Ovary (tissue), 9 donors: Measurements from ENCODE around the gene SH3BGR. TPM values are rescaled to one million over a fixed set of nuclear protein-coding genes. Genes with fewer than 3 reads are reported as not detected.

ENCODE experiments used
- DNase-seq, 5 donors: peaks; one replicate each; pipeline ENCODE4 v3.0.0-alpha.2; 2019 to 2020
- H3K27ac ChIP-seq, 2 donors: fragments of 200-600 bp; one replicate each; pipeline versions ENCODE4 v1.5.1 to v1.8.0; 2019 to 2022
- H3K27me3 ChIP-seq: fragments of 200-600 bp; one replicate; pipeline ENCODE4 v1.8.0; 2022
- H3K36me3 ChIP-seq: fragments of 200-600 bp; sonication (generic); one replicate; pipeline ENCODE4 v1.5.1; 2019
- H3K4me1 ChIP-seq: one replicate; pipeline ENCODE4 v1.8.1; 2013; ENCODE audit warnings: mild to moderate bottlenecking, moderate library complexity; ENCODE audit not compliant: insufficient read depth
- H3K4me3 ChIP-seq: fragments of 200-600 bp; sonication (generic); one replicate; pipeline ENCODE4 v1.5.1; 2017
- H3K9me3 ChIP-seq, 2 donors: fragments of 200-600 bp in 1 of 2; sonication (generic) in 1 of 2; one replicate each; pipeline versions ENCODE4 v1.5.1 to v1.8.1; 2013 to 2019; ENCODE audit warnings: mild to moderate bottlenecking in 1 of 2, moderate library complexity in 1 of 2
- CTCF ChIP-seq, 3 donors: fragments of 450-650 bp in 2 of 3; fragments of 200-600 bp in 1 of 3; IDR thresholded peaks; one replicate each; pipeline versions ENCODE4 v1.5.1 to v1.8.0; 2016 to 2022; ENCODE audit warnings: antibody characterized with exemption in 3 of 3, mild to moderate bottlenecking in 1 of 3
- EP300 ChIP-seq: sonication (generic); formaldehyde crosslinking; IDR thresholded peaks from one replicate; pipeline ENCODE4 v1.6.1; 2017; ENCODE audit warnings: antibody characterized with exemption
- POLR2A ChIP-seq: fragments of 450-650 bp; IDR thresholded peaks from one replicate; pipeline ENCODE4 v1.6.1; 2017; ENCODE audit warnings: antibody characterized with exemption, mild to moderate bottlenecking, moderate library complexity
- WGBS, 3 donors: extraction: QIAGEN DNeasy Blood & Tissue Kit in 1 of 3; methylation state at CpG; one replicate each; pipeline versions ENCODE4 v1.1.5 to v1.1.7; 2013 to 2017; 5-methylcytosine and 5-hydroxymethylcytosine counted together
- intact Hi-C, 4 donors: fragments of 100-400 bp; cut with DNase I; formaldehyde crosslinking; loops; one replicate each; pipeline versions ENCODE4 v1.11.0 to v1.15.1; 2022 to 2023
- polyA plus RNA-seq, 2 donors: library from polyadenylated mRNA; stranded (reverse); fragments of 200-250 nt in 1 of 2; fragments of 350-450 nt in 1 of 2; fragmentation: Illumina TruSeq in 1 of 2; extraction: RNeasy Lipid Tissue Mini Kit (QIAGEN cat#74804) in 1 of 2; gene quantifications; one replicate each; pipeline ENCODE4 v1.2.3, GENCODE V29; 2013 to 2014
- total RNA-seq, 7 donors: library from RNA; depleted of rRNA in 2 of 7; stranded (reverse); fragments of >200 nt in 2 of 7; fragmentation: NEBNext Ultra II Directional in 3 of 7; extraction: Animal tissue kit (Norgen Biotek cat#: 25700) in 3 of 7; gene quantifications; one replicate each; pipeline versions ENCODE4 v1.1.0 to v1.2.4, GENCODE V29; 2016 to 2023
- donor health status: DM: no; HTN: no; CAD: no; lungs with moderate emphysema.
- donor health status: DM: no; HTN: no; CAD: no.
- donor health status: Bipolar disorder and iron deficiency.
- donor health status: DM: yes; HTN: yes; CAD: no.
- donor health status: DM: no; HTN: no; CAD: no.
- donor health status: DM: yes; HTN: yes; CAD: no.

The SH3BGR gene
- total and polyA plus RNA-seq, 9 donors: 1.1 to 16.2 (median 3.0) TPM

- no peak for DNase-seq
- Histone ChIP-seq H3K9me3 (no peaks in the 10 kb centered on the region), H3K36me3 (no peaks in the 10 kb centered on the region), H3K4me3 (no peak overlapping the region), H3K27me3 (no peaks in the 10 kb centered on the region), H3K4me1 (no peaks in the 10 kb centered on the region), H3K27ac (no peak overlapping the region)
- TF ChIP-seq EP300 (no peak), CTCF (IDR thresholded peaks at IDR 0.05) (no peak), POLR2A (no peak)
- intact Hi-C loops: loop anchor here in 1 of 4 donors (2.0 kb wide), 1 partner anchor 20 kb away; no protein-coding TSS in a partner anchor
- WGBS, 3 donors: 70 to 75% (median 75%) methylated on average over 7 of the region's 7 CpGs
Observed at GRCh38 chr21:39502631-39503030, 50.9 kb downstream of the SH3BGR start.

GRCh38 chr21:39503123-39503762, 51.5 kb downstream of the SH3BGR start:
- Histone ChIP-seq H3K4me3 (no peak overlapping the region), H3K27ac (no peak overlapping the region)
- TF ChIP-seq CTCF (IDR thresholded peaks at IDR 0.05) (no peak), POLR2A (no peak), EP300 (no peak)

GRCh38 chr21:39504230-39504629, 52.5 kb downstream of the SH3BGR start:
- Histone ChIP-seq H3K27me3 (no peaks in the 10 kb centered on the region), H3K4me1 (no peaks in the 10 kb centered on the region), H3K4me3 (no peak overlapping the region), H3K36me3 (no peaks in the 10 kb centered on the region), H3K27ac (no peak overlapping the region), H3K9me3 (no peaks in the 10 kb centered on the region)
- no peak for DNase-seq
- 55 to 74% (median 61%) methylated on average over 6 of the region's 6 CpGs for WGBS, 3 donors
- intact Hi-C loops: no loop called here
- TF ChIP-seq EP300 (no peak), CTCF (IDR thresholded peaks at IDR 0.05) (no peak), POLR2A (no peak)

More at GRCh38 chr21:39503123-39503762, 51.5 kb downstream of the SH3BGR start:
- no peaks in the 10 kb centered on the region for H3K36me3 ChIP-seq
- intact Hi-C loops: loop anchor here in 1 of 4 donors (2.0 kb wide), 1 partner anchor 20 kb away; no protein-coding TSS in a partner anchor
- no peaks in the 10 kb centered on the region for H3K9me3 ChIP-seq
- DNase-seq: no peak
- no peaks in the 10 kb centered on the region for H3K4me1 ChIP-seq
- WGBS, 3 donors: 48 to 56% (median 53%) methylated on average over 1 of the region's 1 CpG
- no peaks in the 10 kb centered on the region for H3K27me3 ChIP-seq

- Histone ChIP-seq H3K27me3 (no peaks in the 10 kb centered on the region), H3K4me3 (no peak overlapping the region), H3K27ac (no peak overlapping the region), H3K4me1 (no peaks in the 10 kb centered on the region), H3K9me3 (no peaks in the 10 kb centered on the region), H3K36me3 (no peaks in the 10 kb centered on the region)
- WGBS, 3 donors: 88 to 97% (median 94%) methylated on average over 1 of the region's 1 CpG
- DNase-seq: no peak
- intact Hi-C loops: loop anchor here in 2 of 4 donors (10.0 kb wide), 1 partner anchor 205 kb away; no protein-coding TSS in a partner anchor
- TF ChIP-seq EP300: no peak
- no peak for TF ChIP-seq CTCF (IDR thresholded peaks at IDR 0.05)
- TF ChIP-seq POLR2A: no peak
Observed at GRCh38 chr21:39510240-39510639, 58.5 kb downstream of the SH3BGR start.
